Measurements from ENCODE around the gene SENP3. TPM values are rescaled to one million over a fixed set of nuclear protein-coding genes. Genes with fewer than 3 reads are reported as not detected.

Gene SENP3
- total RNA-seq, 2 experiments from 2014 or later: 112 to 116 TPM

GRCh38 chr17:7572338-7572587 is 10.5 kb downstream of the SENP3 start:
- ChIA-PET CTCF (interaction anchor here (1.8 to 4.2 kb wide), 2 partner anchors 11 to 12 kb away, joined by 4 to 27 read pairs; partner anchors contain the start of genes MPDU1 and SENP3), POLR2A (interaction anchor here (0.6 to 2.2 kb wide), 3 partner anchors 12 to 87 kb away, joined by 3 to 8 read pairs (median 4); no protein-coding TSS in a partner anchor)

GRCh38 chr17:7572588-7573323 is 11.0 kb downstream of the SENP3 start:
- ChIA-PET POLR2A (interaction anchor here (0.6 to 3.9 kb wide), 9 partner anchors 11 to 675 kb away, joined by 3 to 29 read pairs (median 5); partner anchors contain the start of genes CTC1, MPDU1, TP53 and WRAP53), CTCF (interaction anchor here (1.8 to 4.2 kb wide), 2 partner anchors 11 to 12 kb away, joined by 4 to 27 read pairs; partner anchors contain the start of genes MPDU1 and SENP3)

DNA sequence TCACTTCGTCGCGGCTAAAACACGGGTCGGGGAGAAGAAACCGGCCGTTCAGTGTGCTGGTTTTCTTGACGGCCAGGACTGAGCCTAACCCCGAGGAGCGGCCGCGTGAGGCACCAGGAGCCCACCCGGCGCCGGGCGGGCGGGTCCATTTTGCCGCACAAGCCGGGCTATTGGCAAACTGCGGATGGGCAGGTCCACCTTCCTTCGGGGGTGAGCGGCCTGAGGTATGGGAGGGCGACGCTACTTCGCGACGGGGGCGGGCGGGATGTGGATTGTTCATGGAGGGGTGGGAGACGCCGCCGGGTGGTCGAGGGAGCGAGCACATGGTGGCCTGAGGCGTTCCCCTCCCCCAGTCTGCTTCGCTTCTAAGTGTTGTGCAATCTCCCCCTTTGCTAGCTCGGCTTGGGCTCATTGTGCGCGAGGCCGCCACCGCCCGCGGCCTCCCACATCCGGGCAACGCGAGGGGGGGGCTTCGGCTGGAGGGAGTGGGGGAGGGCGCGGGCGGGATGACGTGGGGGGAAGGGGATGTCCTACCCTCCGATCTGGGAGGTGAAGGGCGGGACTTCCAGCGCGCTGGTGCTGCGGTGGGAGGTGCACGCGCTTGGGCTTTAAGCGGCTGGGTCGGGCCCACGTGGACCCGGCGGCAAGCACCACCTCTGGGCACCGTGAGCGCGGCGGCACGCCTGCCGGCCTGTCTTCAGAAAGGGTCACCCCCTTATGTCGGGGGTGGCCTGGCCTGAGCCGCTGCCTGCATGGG is 11.8 kb downstream of the SENP3 start:
- ChIA-PET CTCF (interaction anchor here (1.3 to 4.2 kb wide), 5 partner anchors 11 to 16 kb away, joined by 3 to 27 read pairs (median 7); partner anchors contain the start of genes MPDU1 and SENP3), POLR2A (interaction anchor here (0.6 to 3.9 kb wide), 12 partner anchors 11 to 675 kb away, joined by 3 to 29 read pairs (median 4); partner anchors contain the start of genes CTC1, FXR2, MPDU1 and TP53)

DNA sequence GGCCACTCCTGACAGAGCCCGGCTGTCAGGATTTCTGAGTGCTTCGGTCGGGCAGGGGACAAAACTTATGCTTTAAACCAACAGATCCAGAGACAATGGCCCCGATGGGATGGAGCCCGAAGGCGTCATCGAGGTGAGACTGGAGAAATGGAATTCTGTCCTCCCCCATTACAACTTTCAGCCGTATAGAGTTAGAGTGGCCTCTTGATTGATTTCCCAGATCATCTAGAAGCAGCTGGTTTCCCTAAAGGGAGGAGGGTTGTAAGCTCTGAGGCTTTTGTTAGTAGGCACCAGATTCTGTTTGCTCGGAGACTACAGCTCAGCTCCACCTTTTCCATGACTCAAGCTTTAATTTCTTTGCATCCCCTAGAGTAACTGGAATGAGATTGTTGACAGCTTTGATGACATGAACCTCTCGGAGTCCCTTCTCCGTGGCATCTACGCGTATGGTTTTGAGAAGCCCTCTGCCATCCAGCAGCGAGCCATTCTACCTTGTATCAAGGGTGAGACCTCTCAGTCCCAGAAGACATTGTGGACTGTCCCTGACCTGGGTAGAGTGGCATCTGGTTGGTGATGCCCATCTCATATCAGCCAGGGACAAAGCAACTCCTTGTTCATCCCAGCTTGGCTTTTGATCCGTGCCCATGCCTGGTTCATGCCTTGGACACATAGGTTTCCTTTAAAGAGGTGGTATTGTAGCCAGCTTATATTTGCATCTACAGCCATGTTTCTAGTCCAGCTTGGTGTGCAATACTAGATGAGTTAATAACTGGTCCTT is 12.6 kb downstream of the SENP3 start:
- ChIA-PET POLR2A (interaction anchor here (0.6 to 3.9 kb wide), 13 partner anchors 9 to 266 kb away, joined by 3 to 29 read pairs (median 3); partner anchors contain the start of genes FXR2, MPDU1, POLR2A and TP53), CTCF (interaction anchor here (1.3 to 3.2 kb wide), 3 partner anchors 10 to 15 kb away, joined by 3 to 21 read pairs (median 7); partner anchors contain the start of genes MPDU1 and SENP3)

- CTCF ChIA-PET: interaction anchor here (3.2 kb wide), 1 partner anchor 14 kb away, joined by 21 read pairs; the partner anchor contains the start of gene SENP3
- POLR2A ChIA-PET: interaction anchor here (0.5 to 3.9 kb wide), 6 partner anchors 9 to 267 kb away, joined by 3 to 29 read pairs (median 6); partner anchors contain the start of genes MPDU1, NEURL4 and SENP3
These were observed 13.8 kb downstream of the SENP3 start for GRCh38 chr17:7575481-7575883.

GRCh38 chr17:7575959-7576358 is 14.2 kb downstream of the SENP3 start:
- POLR2A ChIA-PET: interaction anchor here (0.5 to 3.9 kb wide), 6 partner anchors 8 to 267 kb away, joined by 3 to 29 read pairs (median 6); partner anchors contain the start of genes MPDU1, NEURL4 and SENP3
- CTCF ChIA-PET: interaction anchor here (1.0 to 3.2 kb wide), 2 partner anchors 15 to 279 kb away, joined by 4 to 21 read pairs; partner anchors contain the start of gene SENP3

GRCh38 chr17:7576432-7576937 is 14.8 kb downstream of the SENP3 start:
- CTCF ChIA-PET: interaction anchor here (0.7 to 3.2 kb wide), 3 partner anchors 15 to 280 kb away, joined by 3 to 21 read pairs (median 4); partner anchors contain the start of gene SENP3

DNA sequence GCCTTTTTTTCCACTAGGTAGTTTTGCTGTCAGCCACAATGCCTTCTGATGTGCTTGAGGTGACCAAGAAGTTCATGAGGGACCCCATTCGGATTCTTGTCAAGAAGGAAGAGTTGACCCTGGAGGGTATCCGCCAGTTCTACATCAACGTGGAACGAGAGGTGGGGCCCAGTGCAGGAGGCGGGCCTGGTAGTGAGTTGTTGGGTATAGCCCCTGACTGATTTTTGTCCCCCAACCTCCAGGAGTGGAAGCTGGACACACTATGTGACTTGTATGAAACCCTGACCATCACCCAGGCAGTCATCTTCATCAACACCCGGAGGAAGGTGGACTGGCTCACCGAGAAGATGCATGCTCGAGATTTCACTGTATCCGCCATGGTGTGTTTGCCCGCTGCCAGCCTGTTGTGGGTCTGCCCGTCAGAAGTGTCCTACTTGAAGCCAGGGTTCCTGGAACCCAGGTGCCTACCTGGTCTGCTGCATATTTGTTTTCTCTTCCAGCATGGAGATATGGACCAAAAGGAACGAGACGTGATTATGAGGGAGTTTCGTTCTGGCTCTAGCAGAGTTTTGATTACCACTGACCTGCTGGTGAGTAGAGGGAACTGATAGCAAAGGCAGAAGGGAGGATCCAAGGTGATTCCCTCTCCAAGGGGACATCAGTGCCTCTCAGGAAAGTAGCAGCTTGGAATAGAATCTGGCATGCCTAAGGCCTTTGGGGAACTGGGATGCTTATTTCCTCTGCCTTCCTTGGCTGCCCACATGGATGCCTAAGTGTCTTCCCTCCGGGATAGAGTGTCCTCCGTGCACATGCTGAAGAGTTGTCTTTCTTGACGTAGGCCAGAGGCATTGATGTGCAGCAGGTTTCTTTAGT is 15.8 kb downstream of the SENP3 start:
- ChIA-PET POLR2A (interaction anchor here (0.6 to 2.0 kb wide), 2 partner anchors 269 to 1661 kb away, joined by 3 to 5 read pairs; no protein-coding TSS in a partner anchor), CTCF (interaction anchor here (0.7 to 1.0 kb wide), 2 partner anchors 12 to 17 kb away, joined by 3 read pairs; partner anchors contain the start of gene SOX15)

More at GRCh38 chr17:7576432-7576937, 14.8 kb downstream of the SENP3 start:
- POLR2A ChIA-PET: interaction anchor here (0.5 to 3.9 kb wide), 5 partner anchors 8 to 1660 kb away, joined by 3 to 29 read pairs (median 5); partner anchors contain the start of gene MPDU1

DNA sequence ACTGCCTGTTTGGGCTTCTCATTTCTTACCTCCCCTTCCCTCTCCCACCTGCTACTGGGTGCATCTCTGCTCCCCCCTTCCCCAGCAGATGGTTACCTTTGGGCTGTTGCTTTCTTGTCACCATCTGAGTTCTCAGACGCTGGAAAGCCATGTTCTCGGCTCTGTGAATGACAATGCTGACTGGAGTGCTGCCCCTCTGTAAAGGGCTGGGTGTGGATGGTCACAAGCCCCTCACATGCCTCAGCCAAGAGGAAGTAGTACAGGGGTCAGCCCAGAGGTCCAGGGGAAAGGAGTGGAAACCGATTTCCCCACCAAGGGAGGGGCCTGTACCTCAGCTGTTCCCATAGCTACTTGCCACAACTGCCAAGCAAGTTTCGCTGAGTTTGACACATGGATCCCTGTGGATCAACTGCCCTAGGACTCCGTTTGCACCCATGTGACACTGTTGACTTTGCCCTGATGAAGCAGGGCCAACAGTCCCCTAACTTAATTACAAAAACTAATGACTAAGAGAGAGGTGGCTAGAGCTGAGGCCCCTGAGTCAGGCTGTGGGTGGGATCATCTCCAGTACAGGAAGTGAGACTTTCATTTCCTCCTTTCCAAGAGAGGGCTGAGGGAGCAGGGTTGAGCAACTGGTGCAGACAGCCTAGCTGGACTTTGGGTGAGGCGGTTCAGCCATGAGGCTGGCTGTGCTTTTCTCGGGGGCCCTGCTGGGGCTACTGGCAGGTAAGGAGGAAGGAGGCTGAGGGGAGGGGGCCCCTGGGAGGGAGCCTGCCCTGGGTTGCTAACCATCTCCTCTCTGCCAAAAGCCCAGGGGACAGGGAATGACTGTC is 17.5 kb downstream of the SENP3 start, which contains the start of gene CD68:
CD68 (plus strand) TSS at position 638 of the 833 bp plus-strand sequence; CDS start at position 678, 40 bp downstream.
- CTCF ChIA-PET: interaction anchor here (0.5 to 1.2 kb wide), 5 partner anchors 10 to 108 kb away, joined by 3 to 4 read pairs (median 3); partner anchors contain the start of genes SOX15 and TNFSF13
- POLR2A ChIA-PET: interaction anchor here (0.6 to 2.2 kb wide), 4 partner anchors 18 to 108 kb away, joined by 3 to 12 read pairs (median 3); partner anchors contain the start of genes TP53 and WRAP53

GRCh38 chr17:7579834-7580603 is 18.3 kb downstream of the SENP3 start:
- CTCF ChIA-PET: interaction anchor here (0.5 to 1.6 kb wide), 5 partner anchors 9 to 21 kb away, joined by 3 to 4 read pairs (median 3); partner anchors contain the start of genes SOX15 and TNFSF13
- POLR2A ChIA-PET: interaction anchor here (0.6 to 2.2 kb wide), 5 partner anchors 9 to 341 kb away, joined by 3 to 12 read pairs (median 3); partner anchors contain the start of genes PHF23, TP53 and WRAP53

GRCh38 chr17:7580604-7581575 is 19.2 kb downstream of the SENP3 start:
- ChIA-PET POLR2A (interaction anchor here (0.6 to 2.2 kb wide), 4 partner anchors 10 to 342 kb away, joined by 3 to 12 read pairs (median 4); partner anchors contain the start of genes PHF23, TP53 and WRAP53), CTCF (interaction anchor here (1.6 kb wide), 1 partner anchor 8 kb away, joined by 4 read pairs; no protein-coding TSS in a partner anchor)

GRCh38 chr17:7582396-7583252 is 20.9 kb downstream of the SENP3 start:
- ChIA-PET CTCF (interaction anchor here (1.1 to 1.9 kb wide), 2 partner anchors 59 to 146 kb away, joined by 4 to 5 read pairs; no protein-coding TSS in a partner anchor), POLR2A (interaction anchor here (2.7 to 2.8 kb wide), 2 partner anchors 8 to 104 kb away, joined by 29 to 41 read pairs; partner anchors contain the start of genes TP53 and WRAP53)
